Stimulated activated CD8-positive, alpha-beta memory T cell treated with anti-CD3 and anti-CD28 coated beads, Interleukin-7, amount 100 ng/mL, for 24 hours (primary cell): ENCODE results near the gene CAPN2.

Source experiments
- DNase-seq: peaks from one replicate; pipeline ENCODE4 v3.0.0-alpha.2; 2020; ENCODE audit warnings: low read depth

CAPN2 gene

GRCh38 chr1:223761411-223761810, 49.1 kb downstream of the CAPN2 start:
- DNase-seq: no peak

GRCh38 chr1:223763251-223763650, 50.9 kb downstream of the CAPN2 start:
- DNase-seq: no peak

GRCh38 chr1:223763881-223764280, 51.5 kb downstream of the CAPN2 start:
- DNase-seq: no peak

GRCh38 chr1:223765036-223765718, 52.8 kb downstream of the CAPN2 start:
- DNase-seq: no peak

GRCh38 chr1:223765719-223766340, 53.5 kb downstream of the CAPN2 start:
- DNase-seq: no peak

GRCh38 chr1:223770621-223771315, 58.4 kb downstream of the CAPN2 start:
- DNase-seq: no peak

- no peak for DNase-seq
These were observed 59.1 kb downstream of the CAPN2 start for GRCh38 chr1:223771469-223771813.

GRCh38 chr1:223771814-223772770, 59.8 kb downstream of the CAPN2 start:
- DNase-seq: no peak

- DNase-seq: no peak
These were observed 60.4 kb downstream of the CAPN2 start for GRCh38 chr1:223772771-223773160.

GRCh38 chr1:223774134-223774814, 61.9 kb downstream of the CAPN2 start:
- DNase-seq: no peak

- DNase-seq: no peak
These were observed 62.7 kb downstream of the CAPN2 start for GRCh38 chr1:223775054-223775453.

- DNase-seq: no peak
These were observed 63.4 kb downstream of the CAPN2 start for GRCh38 chr1:223775711-223776074.

- DNase-seq: no peak
These were observed 63.9 kb downstream of the CAPN2 start for GRCh38 chr1:223776075-223776814.

- DNase-seq: no peak
These were observed 64.6 kb downstream of the CAPN2 start for GRCh38 chr1:223776826-223777454.

- no peak for DNase-seq
These were observed 68.0 kb downstream of the CAPN2 start for GRCh38 chr1:223780318-223780717.

GRCh38 chr1:223780949-223781348, 68.6 kb downstream of the CAPN2 start:
- no peak for DNase-seq

- no peak for DNase-seq
These were observed 71.3 kb downstream of the CAPN2 start for GRCh38 chr1:223783676-223784075.

GRCh38 chr1:223784541-223784940, 72.2 kb downstream of the CAPN2 start:
- DNase-seq: no peak

GRCh38 chr1:223785808-223786207, 73.5 kb downstream of the CAPN2 start:
- DNase-seq: no peak

- no peak for DNase-seq
These were observed 76.5 kb downstream of the CAPN2 start for GRCh38 chr1:223788746-223789415.
